ENCODE measurements around the gene YIPF4.
"Not testable (repeated sequence)": the region's sequence is repeated elsewhere in the genome, so short reads cannot be mapped to it uniquely, and the experiment has no call there.

The YIPF4 gene

DNA sequence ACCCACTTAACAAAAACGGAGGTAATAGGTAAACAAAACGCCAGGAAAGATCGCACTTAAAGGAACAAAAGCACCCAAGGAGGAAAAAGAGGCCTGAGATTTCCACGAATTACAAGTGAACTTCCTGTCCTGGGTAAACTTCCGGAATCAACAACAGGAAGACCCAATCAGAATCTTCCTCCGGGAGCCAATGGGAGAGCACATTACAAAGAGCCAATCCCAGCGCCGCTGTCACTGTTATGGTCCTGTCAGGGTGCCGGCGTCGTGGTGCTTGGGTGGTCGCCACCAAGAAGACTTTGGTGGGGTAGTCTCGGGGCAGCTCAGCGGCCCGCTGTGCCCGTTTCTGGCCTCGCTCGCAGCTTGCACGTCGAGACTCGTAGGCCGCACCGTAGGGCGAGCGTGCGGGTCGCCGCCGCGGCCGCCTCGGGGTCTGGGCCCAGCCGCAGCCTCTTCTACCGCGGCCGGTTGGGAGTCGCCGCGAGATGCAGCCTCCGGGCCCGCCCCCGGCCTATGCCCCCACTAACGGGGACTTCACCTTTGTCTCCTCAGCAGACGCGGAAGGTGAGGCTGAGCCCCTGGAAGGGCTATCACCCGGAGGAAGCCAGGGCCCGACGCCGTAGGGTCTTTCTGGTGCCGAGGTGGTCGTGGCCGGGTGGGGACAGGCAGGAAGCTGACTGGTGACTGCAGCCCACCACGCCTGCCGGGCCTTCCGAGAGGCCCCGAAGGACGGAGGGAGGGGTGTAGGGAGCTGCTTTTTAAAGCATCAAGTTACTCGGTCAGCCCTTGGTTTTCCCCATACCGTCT, at the start of gene YIPF4:
Gene YIPF4 (plus strand): TSS at position 231 of the 804 bp plus-strand sequence. CDS start 252 bp downstream, at position 483.
- DNase-seq, result peak; percentile 83

DNA sequence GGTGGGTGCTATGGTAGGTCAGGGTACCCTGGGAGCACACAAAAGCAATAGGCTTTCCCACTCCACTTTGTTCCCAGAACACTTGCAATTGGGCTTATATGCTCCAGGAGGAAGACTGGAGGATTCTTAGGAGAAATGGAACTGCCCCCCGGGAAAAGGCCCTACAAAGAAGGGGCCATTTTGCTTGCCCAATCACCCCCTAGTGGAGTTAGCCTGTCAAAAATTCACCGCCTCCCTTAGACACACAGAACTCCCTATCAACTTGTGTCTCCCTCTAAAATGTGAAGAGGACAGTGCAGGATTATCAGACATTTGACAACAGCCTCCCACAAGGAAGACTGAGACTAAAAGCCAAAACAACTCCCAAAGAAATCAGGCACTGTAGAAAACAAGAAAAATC, 49.5 kb upstream of the YIPF4 start:
- no peak for DNase-seq

GRCh38 chr2:32229635-32230034, 48.1 kb upstream of the YIPF4 start:
- DNase-seq, result no peak

GRCh38 chr2:32231959-32232358, 45.7 kb upstream of the YIPF4 start:
- DNase-seq, result no peak

GRCh38 chr2:32235315-32235714, 42.4 kb upstream of the YIPF4 start:
- no peak for DNase-seq

- no peak for DNase-seq
Measured at GRCh38 chr2:32237488-32237887, 40.2 kb upstream of the YIPF4 start.

DNA sequence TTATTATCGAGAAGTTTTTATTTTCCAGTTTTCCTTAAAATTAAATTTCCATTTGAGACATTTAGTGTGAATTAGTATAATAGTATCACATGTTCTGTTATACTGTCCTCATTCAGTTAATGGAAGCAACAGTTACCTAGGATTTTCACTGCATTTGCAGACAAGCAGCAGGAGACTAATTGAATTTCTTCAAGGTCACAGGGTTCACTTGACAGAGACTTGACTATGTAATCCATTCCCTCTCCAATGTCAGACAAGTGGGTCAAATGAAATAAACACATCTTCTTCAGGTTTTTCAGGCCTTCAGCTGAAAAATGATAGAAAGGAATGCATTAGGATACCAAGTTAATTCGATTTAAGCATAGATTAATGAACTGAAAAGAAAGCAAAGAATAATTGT, 39.7 kb upstream of the YIPF4 start:
- no peak for DNase-seq

DNA sequence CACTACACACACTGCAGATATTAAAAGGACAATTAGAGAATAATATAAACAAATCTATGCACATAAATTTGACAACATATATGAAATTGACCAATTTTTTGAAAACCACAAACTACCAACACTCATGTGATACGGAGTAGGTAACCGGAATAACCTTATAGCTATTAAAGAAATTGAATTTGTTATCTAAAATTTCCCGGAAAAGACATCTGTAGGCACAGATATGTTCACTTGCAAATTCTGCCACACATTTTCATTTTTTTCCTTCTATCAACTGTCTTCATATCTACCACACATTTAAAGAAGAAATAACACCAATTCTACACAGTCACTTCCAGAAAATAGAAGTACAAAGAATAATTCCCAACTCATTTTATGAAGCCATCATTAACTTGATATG, 35.4 kb upstream of the YIPF4 start:
- DNase-seq, result no peak

GRCh38 chr2:32246911-32247310, 30.8 kb upstream of the YIPF4 start:
- no peak for DNase-seq

GRCh38 chr2:32248299-32248698, 29.4 kb upstream of the YIPF4 start:
- no peak for DNase-seq

DNA sequence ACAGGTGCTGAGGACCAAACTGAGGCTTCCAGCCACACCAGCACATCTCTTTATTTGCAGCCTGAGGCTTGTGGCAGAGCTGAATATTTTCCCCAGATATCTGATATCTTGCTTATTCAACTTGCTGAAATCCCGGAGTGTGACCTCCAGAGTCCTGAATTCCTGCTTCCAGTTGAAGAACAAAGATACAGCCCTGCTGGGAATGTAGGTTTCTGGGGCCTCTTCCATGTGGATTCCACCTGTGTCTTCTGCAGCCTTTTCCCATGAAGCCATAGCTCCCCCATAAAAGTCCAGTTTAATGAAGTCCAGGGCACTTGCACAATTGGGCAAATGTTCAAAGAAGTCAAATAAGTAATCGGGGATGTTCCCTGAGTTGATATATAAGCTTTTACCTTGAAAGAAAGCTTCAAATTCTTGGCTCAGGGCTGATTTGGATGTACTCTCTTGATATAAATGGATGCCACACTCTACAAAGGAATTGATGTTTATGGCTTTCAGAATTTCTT, 27.9 kb upstream of the YIPF4 start:
- DNase-seq, result no peak

DNA sequence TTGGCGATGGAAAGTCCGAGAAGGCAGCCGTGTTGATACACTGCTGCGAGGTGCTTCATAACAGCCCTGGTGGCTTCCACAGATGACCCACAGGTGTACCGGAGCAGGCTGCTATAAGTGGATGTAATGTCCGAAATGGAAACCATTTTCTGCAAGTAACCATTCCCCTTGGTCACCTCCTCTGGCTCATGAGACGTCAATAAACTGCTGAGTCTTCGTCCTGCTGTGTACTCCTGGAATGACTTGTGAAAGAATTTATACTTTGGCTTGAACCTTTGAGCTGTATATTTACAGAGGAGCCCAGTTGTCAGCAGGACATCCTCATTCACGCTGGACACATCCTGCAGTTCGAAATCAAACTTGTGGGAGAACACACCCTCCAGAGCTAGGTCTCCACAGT, 27.4 kb upstream of the YIPF4 start:
- no peak for DNase-seq

- DNase-seq, result no peak
Measured at GRCh38 chr2:32258242-32258641, 19.5 kb upstream of the YIPF4 start.

DNA sequence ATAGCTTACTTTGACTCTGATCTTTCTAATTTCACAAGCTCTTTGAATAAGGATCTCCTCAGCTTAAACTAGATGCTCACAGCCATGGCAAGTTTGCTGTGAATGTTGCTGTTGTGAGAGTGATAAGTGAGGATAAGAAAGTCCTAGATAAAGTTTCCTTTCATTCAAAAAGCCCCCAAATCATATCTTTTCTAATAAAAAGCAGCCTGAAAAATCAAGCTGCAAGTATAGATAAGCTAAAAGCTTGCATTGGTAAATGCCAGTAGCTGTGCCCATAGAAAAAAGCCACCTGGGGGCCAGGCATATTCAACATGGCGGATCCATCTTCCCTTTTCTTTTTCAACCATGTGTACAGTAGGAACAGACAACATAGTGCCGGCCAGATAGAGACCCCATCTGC, 17.3 kb upstream of the YIPF4 start:
- no peak for DNase-seq

GRCh38 chr2:32262105-32262504, 15.6 kb upstream of the YIPF4 start:
- DNase-seq, result no peak

DNA sequence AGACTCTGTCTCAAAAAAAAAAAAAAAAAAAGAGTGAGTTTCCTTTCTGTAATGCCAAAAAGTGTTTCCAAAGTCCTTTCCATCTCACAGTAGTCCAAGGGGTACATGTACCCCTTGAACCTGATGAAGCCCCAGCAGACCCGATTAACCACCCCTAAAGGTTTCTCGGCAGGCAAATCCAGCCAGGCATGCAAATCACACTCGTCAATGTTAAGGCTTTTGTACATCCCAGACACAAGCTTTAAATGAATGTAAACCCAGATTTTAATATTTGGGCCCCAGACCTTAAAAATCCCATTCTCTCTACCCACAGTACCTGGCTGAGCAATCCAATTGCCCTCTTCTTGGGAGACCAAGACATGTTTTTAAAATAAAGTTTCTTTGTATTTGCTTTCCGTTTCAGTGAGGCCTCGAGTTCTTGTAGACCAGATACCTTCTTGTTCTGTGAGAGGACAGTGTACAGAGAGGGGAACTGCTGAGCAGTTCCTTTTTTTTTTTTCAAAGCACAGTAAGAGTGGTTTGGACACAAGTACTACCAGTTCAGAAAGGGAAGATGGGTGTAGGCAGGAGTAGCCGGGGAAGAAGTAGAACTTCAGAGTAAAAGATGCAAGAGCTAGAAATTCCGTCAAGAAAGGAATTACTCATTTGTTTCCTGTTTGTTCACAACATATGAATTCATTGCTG, 13.1 kb upstream of the YIPF4 start, which contains the start of gene NLRC4:
Gene NLRC4 (minus strand): TSS at position 465 of the 684 bp plus-strand sequence. CDS start 8,111 bp downstream, outside the sequence.
- no peak for DNase-seq

DNA sequence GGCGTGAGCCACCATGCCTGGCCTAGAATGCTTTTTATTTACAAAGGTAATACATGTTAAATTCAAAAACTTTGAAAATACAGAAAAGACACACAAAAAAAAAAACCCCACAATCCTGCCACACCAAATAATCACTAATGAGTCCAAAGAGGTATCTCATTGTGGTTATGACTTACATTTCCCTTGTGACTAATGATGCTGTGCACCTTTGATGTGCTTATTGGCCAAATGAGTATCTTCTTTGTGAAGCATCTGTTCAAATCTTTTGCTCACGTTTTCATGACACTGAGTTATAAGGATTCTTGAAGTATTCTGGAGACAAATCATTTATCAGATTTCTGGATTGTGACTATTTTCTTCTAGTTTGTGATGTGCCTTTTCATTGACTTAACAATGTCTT, 6.6 kb upstream of the YIPF4 start:
- DNase-seq, result no peak

DNA sequence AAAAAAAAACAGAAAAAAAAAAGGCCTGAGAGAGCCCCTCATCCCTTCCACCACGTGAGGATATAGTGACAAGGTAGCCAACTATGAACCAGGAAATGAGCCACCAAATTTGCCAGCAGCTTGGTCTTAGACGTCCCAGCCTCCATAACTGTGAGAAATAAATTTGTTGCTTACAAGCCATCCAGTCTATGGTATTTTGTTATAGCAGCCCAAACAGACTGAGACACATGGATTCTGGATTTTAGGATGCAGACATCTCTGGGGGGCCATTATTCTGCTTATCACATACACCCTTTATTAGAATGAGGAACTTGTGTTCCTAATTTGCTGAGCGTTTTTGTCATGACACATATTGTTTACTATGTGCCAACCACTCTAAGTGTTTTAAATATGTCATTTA, 5.4 kb upstream of the YIPF4 start:
- DNase-seq, result no peak

DNA sequence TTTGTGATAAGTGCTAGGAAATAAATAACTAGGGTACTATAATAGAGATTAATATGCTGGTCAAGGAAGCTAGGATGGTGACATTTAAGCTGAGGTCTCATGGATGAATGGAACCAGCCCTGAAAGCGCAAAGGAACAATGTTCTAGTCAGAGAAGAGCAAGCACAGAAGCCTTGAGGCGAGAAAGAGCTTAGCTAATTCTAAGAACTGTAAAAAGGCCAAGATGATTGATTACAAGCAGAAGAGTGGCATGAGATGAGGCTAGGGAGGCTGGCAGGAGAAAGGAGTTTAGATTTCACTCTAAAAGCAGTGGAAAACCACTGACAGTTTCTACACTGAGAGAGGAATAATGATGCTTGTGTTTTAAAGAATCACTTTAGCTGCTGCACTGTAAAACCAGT, 3.4 kb upstream of the YIPF4 start:
- DNase-seq, result no peak

- DNase-seq, result not testable (repeated sequence)
Measured at GRCh38 chr2:32275790-32276189, 1.9 kb upstream of the YIPF4 start.

- no peak for DNase-seq
Measured at GRCh38 chr2:32277363-32277673, 386 bp upstream of the YIPF4 start.

DNA sequence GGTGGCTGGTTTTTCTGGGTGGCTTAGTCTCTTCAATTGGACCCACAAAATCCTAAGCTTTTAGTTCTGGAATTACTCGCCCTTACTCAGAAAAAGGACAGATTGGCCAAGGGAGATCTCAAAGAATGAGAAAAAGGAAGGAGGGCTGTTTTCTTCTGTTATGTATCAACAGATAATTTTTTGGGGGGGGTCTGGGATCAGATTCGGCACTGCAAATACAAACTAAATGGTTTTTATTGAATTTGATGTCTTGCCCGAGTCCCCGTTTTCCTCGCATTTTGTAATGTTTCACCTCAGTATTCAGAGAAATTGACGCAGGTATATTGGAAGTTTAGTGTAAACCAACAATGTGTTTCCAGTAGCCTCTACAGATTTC, 762 bp downstream of the YIPF4 start:
- no peak for DNase-seq

DNA sequence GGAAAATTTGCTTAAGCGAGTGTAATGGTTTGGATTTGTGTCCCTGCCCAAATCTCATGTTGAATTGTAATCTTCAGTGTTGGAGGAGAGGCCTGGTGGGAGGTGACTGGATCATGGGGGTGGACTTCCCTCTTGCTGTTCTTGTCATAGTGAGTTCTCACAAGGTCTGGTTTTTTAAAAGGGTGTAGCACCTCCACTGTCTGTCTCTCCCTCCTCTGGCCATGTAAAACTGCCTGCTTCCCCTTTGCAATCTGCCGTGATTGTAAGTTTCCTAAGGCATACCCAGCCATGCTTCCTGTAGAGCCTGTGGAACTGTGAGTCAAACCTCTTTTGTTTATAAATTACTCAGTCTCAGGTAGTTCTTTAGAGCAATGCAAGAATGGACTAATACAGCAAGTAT, 6.6 kb downstream of the YIPF4 start:
- DNase-seq, result no peak

DNA sequence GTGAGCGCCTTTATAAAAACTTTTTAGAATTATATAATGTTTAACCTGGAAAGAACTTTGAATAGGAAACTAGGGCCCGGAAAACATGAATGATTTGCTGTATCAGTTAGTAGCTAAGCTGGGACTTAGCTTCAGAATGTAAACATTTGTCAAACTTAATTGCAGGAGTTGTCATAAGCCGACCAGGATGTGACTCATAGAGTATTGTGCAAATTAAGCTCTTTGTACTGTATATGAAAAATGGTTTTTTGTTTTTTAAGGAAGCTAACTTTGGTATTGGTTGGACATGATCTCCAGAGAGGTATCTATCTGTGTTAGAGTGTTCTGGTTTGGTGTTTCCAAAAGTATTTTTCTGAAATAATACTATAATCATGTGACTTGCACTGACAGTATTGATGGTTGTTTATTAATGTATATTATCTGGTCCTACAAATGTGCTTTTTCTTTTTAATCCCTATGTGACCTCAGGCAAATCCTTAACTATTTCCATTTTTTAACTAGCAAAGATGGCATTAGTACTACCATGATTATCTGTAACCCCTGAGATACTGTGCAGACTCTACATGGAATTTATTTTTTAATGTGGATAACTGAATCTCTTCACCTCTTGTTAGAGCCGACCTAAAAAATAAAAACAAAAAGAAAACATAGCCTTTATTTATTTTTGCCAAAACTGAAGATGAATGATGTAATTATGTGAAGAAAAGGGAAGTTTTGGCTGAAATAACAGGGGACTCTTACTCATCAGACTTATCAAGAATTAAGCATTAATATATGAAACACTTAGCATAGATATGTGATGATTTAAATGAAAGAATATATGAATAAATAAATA, 11.7 kb downstream of the YIPF4 start:
- DNase-seq, result no peak

All from NCI-H1436 (cell line).